GM13976 (cell line): ENCODE measurements around the gene C1orf115.

Experiments used
- DNase-seq: peaks from one replicate; pipeline ENCODE4 v3.0.0; 2012; ENCODE audit warnings: low spot score
- CTCF ChIP-seq: IDR thresholded peaks from 2 replicates; pipeline ENCODE4 v1.5.1; 2012; ENCODE audit warnings: borderline replicate concordance, mild to moderate bottlenecking; ENCODE audit not compliant: insufficient read depth; ENCODE audit errors: extremely low read depth, missing control alignments, control extremely low read depth
- in situ Hi-C: fragments of 300-500 bp; cut with MboI; formaldehyde crosslinking; loops from one replicate; pipeline ENCODE4 v1.12.0; 2022; ENCODE audit warnings: low sequenced_read_pairs, mixed read lengths, inconsistent platforms; ENCODE audit not compliant: unreplicated experiment

C1orf115 gene

DNA sequence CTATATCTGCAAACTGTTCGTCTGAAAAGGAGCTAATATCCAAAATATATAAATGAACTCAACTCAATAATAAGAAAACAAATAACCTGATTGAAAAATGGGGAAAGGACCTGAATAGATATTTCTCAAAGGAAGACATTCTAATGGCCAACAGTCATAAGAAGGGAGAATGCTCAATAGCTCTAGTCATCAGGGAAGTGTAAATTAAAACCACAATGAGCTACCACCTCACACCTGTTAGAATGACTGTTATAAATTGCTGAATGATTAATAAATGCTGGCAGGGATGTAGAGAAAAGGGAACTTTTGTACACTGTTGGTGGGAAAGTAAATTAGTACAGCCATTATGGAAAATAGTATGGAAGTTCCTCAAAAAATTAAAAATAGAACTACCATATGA, 21.2 kb upstream of the C1orf115 start:
- TF ChIP-seq CTCF: no peak
- no peak for DNase-seq
- in situ Hi-C loops: no loop called here

GRCh38 chr1:220670365-220670764, 19.8 kb upstream of the C1orf115 start:
- DNase-seq: no peak
- no peak for TF ChIP-seq CTCF
- in situ Hi-C loops: no loop called here

DNA sequence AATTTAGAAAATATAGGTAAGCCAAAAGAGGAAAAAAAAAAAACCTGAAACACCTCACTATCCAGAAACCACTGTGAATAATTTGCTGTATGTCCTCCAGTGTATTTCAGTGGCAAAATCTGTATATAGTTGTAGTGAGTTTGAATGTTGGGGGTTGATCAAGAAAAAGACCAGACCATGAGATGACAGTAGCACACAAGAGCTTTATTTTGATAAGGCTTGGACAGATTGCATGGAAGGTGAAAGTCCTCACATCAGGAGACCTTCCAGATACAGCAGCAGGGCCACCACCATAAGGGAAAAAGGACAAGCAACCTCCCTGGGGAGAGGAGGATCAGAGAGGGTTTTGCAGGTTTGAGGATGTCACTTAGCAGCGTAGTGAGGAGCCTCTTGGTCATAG, 16.2 kb upstream of the C1orf115 start:
- TF ChIP-seq CTCF: no peak
- no peak for DNase-seq
- in situ Hi-C loops: no loop called here

- in situ Hi-C loops: no loop called here
- TF ChIP-seq CTCF: no peak
These were observed 12.9 kb upstream of the C1orf115 start for GRCh38 chr1:220677251-220677650.

GRCh38 chr1:220680085-220680687, 10.0 kb upstream of the C1orf115 start:
- TF ChIP-seq CTCF: peak; percentile 49
- DNase-seq: peak; percentile 63
- in situ Hi-C loops: loop anchor here (10.0 kb wide), 2 partner anchors 55 to 95 kb away; no protein-coding TSS in a partner anchor

More at GRCh38 chr1:220677251-220677650, 12.9 kb upstream of the C1orf115 start:
- no peak for DNase-seq

DNA sequence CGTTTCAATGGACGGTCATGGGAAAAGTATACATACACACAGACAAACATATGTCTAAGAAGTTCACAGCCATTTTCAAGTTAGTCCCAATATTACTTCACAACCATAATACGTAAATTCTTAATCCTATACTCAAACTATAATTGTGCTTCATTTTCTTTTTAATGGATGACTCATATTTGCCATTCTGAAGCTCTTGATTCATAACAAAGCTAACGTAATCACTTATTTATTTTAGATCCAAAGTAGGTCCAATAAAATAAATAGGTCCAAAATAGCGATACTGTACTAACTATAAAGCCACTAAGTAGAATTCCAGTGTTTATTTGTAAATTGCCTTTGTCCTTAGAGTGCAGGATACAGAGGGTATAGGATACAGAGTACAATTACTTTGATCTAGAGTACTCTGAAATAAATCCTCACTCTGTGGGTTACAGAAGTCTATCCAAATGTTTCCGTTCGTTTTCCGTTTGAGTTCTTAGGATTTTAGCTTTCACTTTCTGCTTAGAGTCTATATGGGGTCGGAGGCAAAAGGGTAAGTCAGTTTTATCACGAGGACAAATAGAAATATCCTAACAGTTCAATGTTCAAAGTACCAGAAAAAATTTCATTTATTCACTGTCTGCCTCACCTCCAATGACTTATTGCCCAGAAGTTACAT, 8.8 kb upstream of the C1orf115 start:
- DNase-seq: no peak
- in situ Hi-C loops: loop anchor here (10.0 kb wide), 2 partner anchors 53 to 93 kb away; no protein-coding TSS in a partner anchor
- no peak for TF ChIP-seq CTCF
